ENCODE data around the gene LCP2.

- no peak for TF ChIP-seq PAX5 (IDR thresholded peaks at IDR 0.05; ENCODE audit: borderline replicate concordance, low read depth, low read length)
- TF ChIP-seq CTCF (IDR thresholded peaks at IDR 0.05 in 2 of 3, conservative IDR thresholded peaks at IDR 0.05 in 1 of 3; ENCODE audit: control insufficient read depth in 2 of 3, extremely low read depth in 1 of 3, insufficient read depth in 1 of 3, low read depth in 3 of 3, low read length in 3 of 3): no peak
- TF ChIP-seq BCLAF1 (IDR thresholded peaks at IDR 0.05): no peak
Observed at GRCh38 chr5:170301981-170302652, 4.5 kb upstream of the LCP2 start.
